IPS-11a (cell line): Measurements from ENCODE around the gene ROCK2.

Experiments
- H3K4me3 ChIP-seq: one replicate; pipeline ENCODE4 v1.5.1; 2013; ENCODE audit warnings: low read depth, low read length, control low read depth

The ROCK2 gene

GRCh38 chr2:11344342-11344955, at the start of gene ROCK2:
Gene ROCK2 (minus strand): TSS chr2:11344636. CDS start chr2:11344136, 500 bp downstream.
- peak within 1 kb of the TSS; percentile 79 for H3K4me3 ChIP-seq

- no peak overlapping the region for H3K4me3 ChIP-seq
These were observed 49.3 kb upstream of the ROCK2 start for GRCh38 chr2:11393711-11394236.

- no peak overlapping the region for H3K4me3 ChIP-seq
These were observed 47.5 kb upstream of the ROCK2 start for GRCh38 chr2:11391942-11392266.

- no peak overlapping the region for H3K4me3 ChIP-seq
These were observed 45.9 kb upstream of the ROCK2 start for GRCh38 chr2:11390399-11390658.

- H3K4me3 ChIP-seq, result no peak overlapping the region
These were observed 45.3 kb upstream of the ROCK2 start for GRCh38 chr2:11389551-11390398.

GRCh38 chr2:11389052-11389420, 44.6 kb upstream of the ROCK2 start:
- H3K4me3 ChIP-seq, result no peak overlapping the region

GRCh38 chr2:11388262-11389051, 44.0 kb upstream of the ROCK2 start:
- no peak overlapping the region for H3K4me3 ChIP-seq

- H3K4me3 ChIP-seq, result no peak overlapping the region
These were observed 43.4 kb upstream of the ROCK2 start for GRCh38 chr2:11387843-11388242.

- H3K4me3 ChIP-seq, result no peak overlapping the region
These were observed 42.6 kb upstream of the ROCK2 start for GRCh38 chr2:11387100-11387390.

- H3K4me3 ChIP-seq, result no peak overlapping the region
These were observed 41.4 kb upstream of the ROCK2 start for GRCh38 chr2:11385847-11386246.

GRCh38 chr2:11385216-11385615, 40.8 kb upstream of the ROCK2 start:
- H3K4me3 ChIP-seq, result no peak overlapping the region

- H3K4me3 ChIP-seq, result no peak overlapping the region
These were observed 35.1 kb upstream of the ROCK2 start for GRCh38 chr2:11379558-11379957.

- H3K4me3 ChIP-seq, result no peak overlapping the region
These were observed 33.6 kb upstream of the ROCK2 start for GRCh38 chr2:11377928-11378545.

GRCh38 chr2:11376071-11376470, 31.6 kb upstream of the ROCK2 start:
- no peak overlapping the region for H3K4me3 ChIP-seq

- no peak overlapping the region for H3K4me3 ChIP-seq
These were observed 31.2 kb upstream of the ROCK2 start for GRCh38 chr2:11375689-11376027.

GRCh38 chr2:11375025-11375688, 30.7 kb upstream of the ROCK2 start:
- H3K4me3 ChIP-seq, result no peak overlapping the region

GRCh38 chr2:11373096-11373495, 28.7 kb upstream of the ROCK2 start:
- H3K4me3 ChIP-seq, result no peak overlapping the region

- H3K4me3 ChIP-seq, result no peak overlapping the region
These were observed 26.9 kb upstream of the ROCK2 start for GRCh38 chr2:11371092-11371937.

GRCh38 chr2:11370377-11371091, 26.1 kb upstream of the ROCK2 start:
- no peak overlapping the region for H3K4me3 ChIP-seq
